Brain microvascular endothelial cell (primary cell): ENCODE data around the gene ARSG.

ENCODE experiments used
- DNase-seq: peaks from one replicate; pipeline ENCODE4 v3.0.0-alpha.2; 2020
- H3K27ac ChIP-seq: fragments of 250-450 bp; sonication (Bioruptor Pico); 2 replicates; pipeline ENCODE4 v1.5.1; 2020; ENCODE audit warnings: mild to moderate bottlenecking, moderate library complexity
- H3K27me3 ChIP-seq: fragments of 250-450 bp; sonication (Bioruptor Pico); replicated peaks from 2 replicates; pipeline ENCODE4 v1.5.1; 2020; ENCODE audit warnings: mild to moderate bottlenecking
- H3K36me3 ChIP-seq: fragments of 250-450 bp; sonication (Bioruptor Pico); replicated peaks from 2 replicates; pipeline ENCODE4 v1.5.1; 2020; ENCODE audit warnings: mild to moderate bottlenecking
- H3K4me3 ChIP-seq: 2 replicates; pipeline ENCODE4 v1.5.1; 2011; ENCODE audit warnings: low read depth, mild to moderate bottlenecking, control low read depth, low read length, moderate library complexity
- CTCF ChIP-seq: IDR thresholded peaks from 2 replicates; pipeline ENCODE4 v1.5.1; 2011; ENCODE audit warnings: low read depth, mild to moderate bottlenecking, moderate library complexity, low read length, control low read depth, inconsistent platforms; ENCODE audit errors: missing control alignments
- in situ Hi-C: cut with HindIII; loops from 2 replicates; pipeline ENCODE4 v1.10.0; 2017; ENCODE audit warnings: low sequenced_read_pairs, low pct_ligation_motif_present

The ARSG gene

GRCh38 chr17:68457168-68457538, 165.9 kb downstream of the ARSG start, which contains the start of gene WIPI1:
WIPI1 (minus strand) TSS chr17:68457496; CDS start chr17:68457421, 75 bp downstream.
- DNase-seq, result no peak
- Histone ChIP-seq H3K36me3 (peaks cover 3% of the 10 kb centered on the region), H3K27ac (peak within 1 kb of the TSS; percentile 88), H3K4me3 (peak within 1 kb of the TSS; percentile 81), H3K27me3 (no peaks in the 10 kb centered on the region)
- in situ Hi-C loops, result no loop called here
- TF ChIP-seq CTCF, result no peak

- no peaks in the 10 kb centered on the region for H3K36me3 ChIP-seq
- no peak for TF ChIP-seq CTCF
- in situ Hi-C loops, result no loop called here
- peak overlapping the region; percentile 83 for H3K27ac ChIP-seq
- peak; percentile 99 for DNase-seq
- H3K4me3 ChIP-seq, result peak overlapping the region; percentile 63
- no peaks in the 10 kb centered on the region for H3K27me3 ChIP-seq
These were observed 166.4 kb downstream of the ARSG start for GRCh38 chr17:68457539-68458259.

- Histone ChIP-seq H3K36me3 (no peaks in the 10 kb centered on the region), H3K4me3 (peak overlapping the region; percentile 63), H3K27me3 (no peaks in the 10 kb centered on the region), H3K27ac (peak overlapping the region; percentile 83)
- TF ChIP-seq CTCF, result no peak
- in situ Hi-C loops, result no loop called here
- DNase-seq, result no peak
These were observed 167.2 kb downstream of the ARSG start for GRCh38 chr17:68458260-68459036.

- no peak for DNase-seq
- no peak overlapping the region for H3K4me3 ChIP-seq
- no peak for TF ChIP-seq CTCF
- no peaks in the 10 kb centered on the region for H3K36me3 ChIP-seq
- no peak overlapping the region for H3K27ac ChIP-seq
- H3K27me3 ChIP-seq, result no peaks in the 10 kb centered on the region
- in situ Hi-C loops, result no loop called here
These were observed 167.8 kb downstream of the ARSG start for GRCh38 chr17:68459037-68459639.

- DNase-seq, result no peak
- in situ Hi-C loops, result no loop called here
- Histone ChIP-seq H3K4me3 (no peak overlapping the region), H3K27ac (no peak overlapping the region), H3K27me3 (no peaks in the 10 kb centered on the region), H3K36me3 (no peaks in the 10 kb centered on the region)
- TF ChIP-seq CTCF, result no peak
These were observed 168.9 kb downstream of the ARSG start for GRCh38 chr17:68460146-68460545.
